CD4-positive, alpha-beta T cell treated with Interleukin-17A for 1 hour (primary cell): ENCODE measurements around the gene GRM8.
"Not testable (repeated sequence)": the region's sequence is repeated elsewhere in the genome, so short reads cannot be mapped to it uniquely, and the experiment has no call there.

ENCODE experiments used
- DNase-seq: peaks from one replicate; pipeline ENCODE4 v3.0.0-alpha.2; 2020

Gene GRM8

DNA sequence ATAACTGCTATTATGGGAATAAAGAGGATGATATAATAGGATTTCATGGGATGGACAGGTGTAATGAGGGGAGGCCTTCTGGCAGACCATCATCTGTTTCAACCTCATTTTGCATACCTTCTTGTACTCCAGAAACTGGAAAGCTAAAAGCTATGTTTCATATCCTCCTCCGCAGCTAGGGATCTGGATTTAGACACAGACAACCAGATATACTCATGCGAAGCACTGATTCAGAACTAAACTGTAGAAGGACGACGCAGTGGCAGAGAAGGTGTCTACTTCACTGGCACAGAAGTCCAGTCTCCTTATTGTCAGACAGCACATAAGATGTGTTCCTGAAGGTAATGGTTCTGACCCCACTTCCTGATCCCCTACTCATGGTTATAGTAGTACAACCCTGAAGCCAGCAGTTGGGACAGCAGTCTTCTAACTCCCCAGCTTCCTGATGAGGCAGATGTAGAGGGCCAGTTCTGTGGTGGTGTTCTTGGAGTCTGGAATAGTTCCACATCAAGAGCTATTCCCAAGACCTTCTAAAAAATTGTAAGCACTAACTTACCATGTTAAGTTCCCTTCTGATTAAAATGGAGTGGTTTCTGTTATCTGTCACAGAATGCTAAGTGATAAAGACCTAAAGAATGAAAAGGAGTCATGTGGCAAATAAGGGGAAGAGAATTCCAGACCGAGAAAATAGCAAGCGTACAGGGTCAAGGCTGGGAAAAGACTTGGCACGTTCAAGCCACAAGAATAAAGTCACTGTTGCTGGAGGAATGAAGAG is 550.3 kb downstream of the GRM8 start:
- DNase-seq = no peak

DNA sequence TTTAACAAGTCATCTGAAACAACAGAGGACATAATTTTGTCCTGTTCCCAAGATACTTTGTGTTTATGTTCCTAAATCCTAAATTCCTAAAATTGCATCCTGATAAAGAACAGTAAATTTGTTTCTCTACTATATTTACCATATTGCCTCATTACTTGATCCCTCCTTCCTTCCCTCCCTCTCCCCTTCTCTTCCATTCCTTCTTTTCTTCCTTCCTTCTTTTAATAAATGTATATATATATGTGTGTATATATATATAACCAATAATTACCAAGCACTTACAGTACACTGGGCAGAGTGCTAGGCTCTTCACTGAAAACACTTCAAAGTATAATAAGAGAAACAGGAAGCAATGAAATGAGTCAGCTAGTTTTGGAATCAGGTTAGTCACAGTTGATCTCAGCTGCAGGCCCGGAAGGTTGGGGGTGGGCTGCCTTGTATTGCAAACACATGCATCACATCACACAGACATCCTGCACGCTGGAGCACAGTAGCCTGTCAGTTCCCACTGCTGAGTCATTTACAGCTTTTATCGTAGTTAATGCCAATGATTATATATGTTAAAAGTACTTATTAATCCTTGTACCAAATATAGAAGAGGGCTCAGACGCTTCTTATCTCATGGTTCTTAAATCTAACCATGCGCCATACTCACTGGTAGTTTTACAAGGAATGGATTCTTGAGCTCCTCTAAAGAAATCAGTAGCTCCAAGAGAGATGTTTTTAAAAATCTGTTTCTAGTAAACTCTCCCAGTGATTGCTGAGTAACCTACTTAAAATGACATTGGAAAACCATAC is 551.7 kb downstream of the GRM8 start:
- DNase-seq = peak; percentile 59

DNA sequence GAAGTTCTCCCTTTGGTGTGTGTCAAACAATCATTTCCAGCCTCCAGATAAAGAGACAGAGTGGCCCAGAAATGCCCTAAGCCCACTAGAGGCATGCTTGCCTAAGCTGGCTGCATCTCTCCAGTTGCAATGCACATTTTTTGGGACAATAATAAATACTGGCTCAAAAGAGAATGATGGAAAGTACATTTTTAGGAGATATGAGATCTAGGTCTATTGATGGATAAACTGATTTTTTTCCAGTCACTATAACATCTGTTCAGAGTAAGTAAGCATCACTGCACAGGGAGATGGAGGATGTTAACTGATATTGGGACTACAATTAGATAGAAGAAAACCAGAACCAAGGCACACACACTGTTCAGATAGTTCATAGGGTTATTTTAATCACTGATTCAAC is 553.0 kb downstream of the GRM8 start:
- DNase-seq = no peak

DNA sequence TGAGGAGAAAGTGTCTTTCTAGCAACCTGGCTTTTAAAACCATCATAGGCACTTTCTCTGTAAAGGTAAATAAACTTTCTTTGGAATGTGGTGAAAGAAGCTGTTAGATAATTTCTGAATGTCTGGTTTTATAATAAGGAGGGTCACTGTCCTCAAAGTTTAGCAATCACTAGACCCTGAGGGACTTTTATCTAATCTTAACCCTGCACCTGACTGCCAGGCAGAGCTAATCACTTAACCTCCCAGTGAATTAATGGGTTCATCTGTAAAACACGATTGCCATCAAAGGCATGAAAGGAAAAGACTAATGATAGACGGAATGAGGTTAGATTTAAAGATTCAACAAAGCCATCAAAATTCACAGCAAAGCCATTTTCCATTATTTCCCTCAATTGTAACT is 553.8 kb downstream of the GRM8 start:
- DNase-seq = no peak

DNA sequence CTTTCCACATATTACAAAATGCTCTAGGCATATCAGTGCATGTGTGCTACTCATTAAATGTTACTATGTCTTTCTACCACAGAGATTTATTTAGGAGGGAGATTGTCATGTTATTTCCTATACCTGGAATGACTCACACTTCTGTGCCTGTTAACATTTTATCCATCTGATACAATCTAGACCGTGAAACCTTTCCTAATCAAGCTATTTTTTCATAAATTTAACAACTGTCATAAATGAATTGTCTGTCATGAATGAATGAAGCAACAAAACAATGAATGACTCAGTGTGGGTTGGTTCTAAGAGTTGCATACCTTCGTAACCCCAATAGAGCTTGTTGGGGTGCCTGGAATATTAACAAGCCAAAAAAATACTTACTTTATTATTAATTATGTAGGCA is 554.3 kb downstream of the GRM8 start:
- no peak for DNase-seq

DNA sequence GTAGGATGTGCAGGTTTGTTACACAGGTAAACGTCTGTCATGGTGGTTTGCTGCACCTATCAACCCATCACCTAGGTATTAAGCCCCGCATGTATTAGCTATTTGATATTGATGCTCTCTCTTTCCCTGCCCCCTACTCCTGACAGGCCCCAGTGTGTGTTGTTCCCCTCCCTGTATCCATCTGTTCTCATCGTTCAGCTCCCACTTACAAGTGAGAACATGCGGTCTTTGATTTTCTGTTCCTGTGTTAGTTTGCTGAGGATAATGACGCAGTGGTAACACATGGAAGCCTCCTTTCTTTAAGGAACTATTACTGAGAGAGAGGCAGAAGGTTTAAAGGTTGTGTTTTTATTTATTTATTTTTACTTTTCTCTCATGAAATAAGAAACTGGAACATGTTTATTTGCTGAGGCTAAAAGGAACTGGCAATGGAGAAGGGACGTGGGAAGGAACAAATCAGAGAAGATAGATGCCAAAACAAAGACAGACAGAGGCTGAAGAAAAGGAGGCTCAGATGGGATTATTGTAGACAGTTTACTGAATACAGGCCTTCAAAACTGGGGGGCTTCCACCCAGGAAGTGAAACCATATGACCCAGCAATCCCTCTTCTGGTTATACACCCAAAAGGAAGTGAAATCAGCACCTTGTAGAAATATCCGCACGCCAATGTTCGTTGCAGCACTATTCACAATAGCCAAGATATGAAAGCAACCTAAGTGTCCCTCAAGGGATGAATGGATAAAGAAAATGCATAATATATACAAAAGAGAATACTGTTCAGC is 556.3 kb downstream of the GRM8 start:
- no peak for DNase-seq

DNA sequence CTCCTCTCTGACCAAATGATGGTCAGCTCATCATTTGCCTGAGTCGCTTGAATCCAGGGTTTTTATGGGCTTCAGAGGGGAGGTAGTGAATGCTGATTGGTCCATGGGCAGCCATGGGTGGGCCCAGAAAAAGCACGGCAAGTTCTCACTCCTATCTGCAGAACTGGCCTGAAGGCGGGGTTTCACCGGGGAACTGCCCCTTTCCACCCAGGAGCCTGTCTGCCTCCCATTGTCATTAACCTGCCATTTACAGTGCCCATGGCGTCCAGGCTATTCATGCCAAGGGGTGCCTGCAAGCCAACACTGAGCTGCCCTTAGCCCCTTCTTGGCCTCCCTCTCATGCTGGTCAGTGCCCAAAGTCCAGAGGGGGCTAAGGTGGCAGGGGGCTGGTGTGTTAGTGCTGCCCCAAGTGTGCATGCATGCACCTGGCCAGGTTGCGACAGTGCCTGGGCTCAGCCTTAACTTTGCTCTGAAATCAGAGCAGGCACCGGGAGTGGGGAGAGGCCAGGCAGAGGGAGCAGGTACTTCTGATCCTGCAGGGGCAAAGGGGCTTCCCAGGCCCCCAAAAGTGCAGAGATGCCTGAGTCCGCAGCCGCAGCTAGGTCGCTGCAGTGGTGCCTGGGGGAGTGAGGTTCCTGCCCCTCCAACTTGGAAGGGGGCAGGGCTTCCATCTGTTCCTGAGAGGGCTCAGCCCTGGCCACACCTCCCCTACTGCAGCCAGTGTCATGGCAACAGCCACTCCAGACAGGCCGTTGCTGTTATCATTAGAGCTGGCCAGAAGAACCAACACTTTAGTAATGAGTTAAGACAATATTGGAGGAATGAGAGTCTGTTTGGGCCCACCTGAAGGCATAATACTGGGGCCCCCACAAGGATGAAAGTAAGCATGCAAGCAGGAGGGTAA is 561.6 kb downstream of the GRM8 start:
- no peak for DNase-seq

DNA sequence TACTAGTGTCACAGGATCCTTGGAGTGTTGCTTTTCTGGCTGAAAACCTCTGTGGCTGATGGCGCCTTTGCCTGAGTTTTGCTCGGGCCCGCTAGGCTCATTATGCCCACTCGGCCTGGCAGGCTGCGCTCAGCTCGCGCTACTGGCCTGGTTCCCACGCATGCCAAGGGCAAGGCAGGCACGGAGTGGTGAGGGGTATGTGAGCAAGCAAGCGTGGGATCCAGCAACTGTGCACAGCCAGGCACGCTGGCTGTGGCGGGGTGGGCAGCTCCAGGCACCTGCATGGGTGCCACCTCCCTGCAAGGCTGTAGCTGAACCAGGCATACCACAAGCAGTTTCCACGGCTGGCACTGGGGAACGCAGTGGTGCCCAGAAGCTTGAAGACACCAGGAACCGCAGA is 562.6 kb downstream of the GRM8 start:
- no peak for DNase-seq

DNA sequence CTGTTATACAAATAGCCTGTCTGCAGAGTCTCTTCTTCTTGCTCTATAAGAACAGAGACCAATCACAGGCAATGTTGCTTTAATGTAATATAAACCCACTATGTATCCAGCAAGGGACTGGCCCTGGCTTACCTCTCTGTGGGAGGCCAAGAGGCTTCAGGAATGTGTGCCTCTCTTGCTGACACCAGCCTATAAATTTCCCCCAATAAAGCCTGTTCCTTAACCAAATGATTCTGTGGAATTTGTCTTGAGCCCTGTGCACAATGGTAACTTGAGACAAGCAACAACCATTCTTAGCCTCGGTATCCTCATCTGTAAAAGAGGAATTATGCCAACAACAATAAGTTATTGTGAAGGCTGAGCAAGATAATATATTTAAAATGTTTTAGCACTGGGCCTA is 563.7 kb downstream of the GRM8 start:
- DNase-seq = no peak

DNA sequence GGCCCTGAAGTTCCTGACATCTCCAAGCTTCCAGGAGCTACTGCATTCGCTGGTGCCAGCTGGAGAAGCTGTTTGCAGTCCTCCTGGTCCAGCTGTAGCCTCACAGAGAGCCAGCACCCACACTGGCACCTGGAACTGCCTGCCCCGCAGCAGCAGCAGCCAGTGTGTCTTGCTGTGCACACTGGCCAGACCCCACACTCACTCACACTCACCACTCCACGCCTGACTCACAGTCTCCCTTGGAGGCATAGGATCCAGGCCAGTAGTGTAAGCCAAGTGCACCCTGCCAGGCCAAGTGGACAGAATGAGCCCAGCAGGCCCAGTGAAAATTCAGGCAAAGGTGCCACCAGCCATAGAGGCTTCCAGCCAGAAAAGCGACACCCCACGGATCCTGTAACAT is 566.3 kb downstream of the GRM8 start:
- DNase-seq = no peak

DNA sequence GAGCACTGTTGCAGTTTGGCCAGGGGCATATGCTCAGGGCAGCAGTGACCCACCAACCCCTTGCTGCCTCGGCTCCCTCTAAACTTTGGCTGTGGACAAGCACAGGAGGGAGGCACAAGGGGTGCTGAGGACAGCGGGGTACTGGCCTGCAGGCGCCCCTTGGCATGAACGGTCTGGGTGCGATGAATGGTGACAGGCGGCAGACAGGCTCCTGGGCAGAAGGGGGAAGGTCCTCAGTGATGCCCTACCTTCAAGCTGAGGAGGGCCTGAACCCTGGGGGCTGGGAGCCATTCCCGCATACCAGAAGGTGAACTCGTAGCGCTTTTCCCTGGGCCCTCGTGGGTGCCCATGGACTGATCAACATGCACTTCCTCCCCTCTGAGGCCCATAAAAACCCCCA is 567.1 kb downstream of the GRM8 start:
- DNase-seq = no peak

DNA sequence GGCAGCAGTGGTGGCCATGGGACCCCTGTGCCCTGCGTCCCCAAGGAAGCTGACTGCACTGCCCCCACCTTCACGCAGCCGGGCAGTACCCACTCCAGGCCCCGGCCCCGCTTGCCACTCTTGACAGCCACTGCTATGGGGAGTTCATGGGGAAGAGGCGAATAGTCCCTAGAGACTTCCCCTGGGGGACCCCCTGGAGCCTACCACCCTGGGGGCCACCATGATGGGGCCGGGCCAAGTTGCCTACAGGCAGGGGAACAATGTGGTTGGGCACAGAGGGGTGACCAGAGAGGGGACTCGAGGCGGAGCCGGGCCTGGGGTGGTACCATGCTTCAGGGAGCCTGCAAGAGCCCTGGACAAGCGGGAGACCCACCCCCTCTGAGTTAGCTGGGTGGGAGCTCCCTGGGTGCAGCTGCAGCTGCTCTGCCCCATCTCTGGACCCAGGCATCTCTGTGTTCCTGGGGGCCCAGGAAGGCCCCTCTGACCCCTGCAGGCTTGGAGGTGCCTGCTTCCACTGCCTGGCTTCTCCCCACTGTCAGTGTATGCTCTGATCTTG is 567.6 kb downstream of the GRM8 start:
- no peak for DNase-seq

DNA sequence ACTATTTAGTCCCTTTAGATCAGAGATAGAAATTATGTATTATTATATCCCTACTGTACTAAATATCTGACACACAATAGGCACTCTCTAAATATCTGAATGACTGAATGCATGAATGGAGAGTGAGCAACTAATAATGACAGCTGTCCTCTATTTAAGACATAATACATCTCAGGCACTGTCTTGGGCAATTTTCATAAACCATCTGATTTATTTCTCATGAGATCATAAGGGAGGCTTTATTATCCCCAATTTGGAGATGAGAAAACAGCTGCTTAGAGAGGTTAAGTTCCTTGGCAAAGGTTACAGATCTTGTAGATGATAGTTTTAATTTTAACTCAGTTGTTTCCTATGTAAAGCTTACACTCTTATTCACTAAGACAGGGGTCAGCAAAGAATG is 570.6 kb downstream of the GRM8 start:
- no peak for DNase-seq

DNA sequence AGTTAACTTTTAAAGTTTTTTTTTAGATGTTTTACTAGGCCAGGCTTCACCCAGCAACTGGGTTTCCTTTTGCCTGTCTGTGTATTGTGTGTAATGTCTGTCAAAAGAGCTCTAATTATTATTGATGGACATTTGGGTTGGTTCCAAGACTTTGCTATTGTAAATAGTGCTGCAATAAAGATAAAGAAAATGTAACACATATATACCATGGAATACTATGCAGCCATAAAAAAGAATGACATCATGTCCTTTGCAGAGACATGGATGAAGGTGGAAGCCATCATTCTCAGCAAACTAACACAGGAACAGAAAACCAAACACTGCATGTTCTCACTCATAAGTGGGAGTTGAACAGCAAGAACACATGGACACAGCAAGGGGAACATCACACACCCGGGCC is 584.0 kb downstream of the GRM8 start:
- DNase-seq = not testable (repeated sequence)

DNA sequence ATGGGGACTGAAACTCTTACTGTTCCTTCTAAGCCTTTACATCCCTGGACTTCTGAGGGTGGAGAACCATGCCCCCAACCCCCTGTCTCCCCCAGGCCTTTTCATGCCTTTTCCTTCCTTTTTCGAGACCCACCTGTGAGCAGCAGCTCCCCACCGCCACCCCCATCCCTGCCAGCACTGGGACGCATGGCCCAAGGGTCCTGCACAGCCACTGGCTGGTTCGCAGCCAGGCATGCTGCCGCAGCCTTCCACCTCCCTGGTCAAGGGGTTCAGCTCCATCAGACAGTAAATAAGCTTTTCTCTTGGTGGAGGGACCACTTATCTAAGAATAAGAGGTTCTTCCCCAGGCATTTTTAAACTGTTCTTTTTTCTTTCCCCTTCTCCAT is 584.4 kb downstream of the GRM8 start:
- no peak for DNase-seq

DNA sequence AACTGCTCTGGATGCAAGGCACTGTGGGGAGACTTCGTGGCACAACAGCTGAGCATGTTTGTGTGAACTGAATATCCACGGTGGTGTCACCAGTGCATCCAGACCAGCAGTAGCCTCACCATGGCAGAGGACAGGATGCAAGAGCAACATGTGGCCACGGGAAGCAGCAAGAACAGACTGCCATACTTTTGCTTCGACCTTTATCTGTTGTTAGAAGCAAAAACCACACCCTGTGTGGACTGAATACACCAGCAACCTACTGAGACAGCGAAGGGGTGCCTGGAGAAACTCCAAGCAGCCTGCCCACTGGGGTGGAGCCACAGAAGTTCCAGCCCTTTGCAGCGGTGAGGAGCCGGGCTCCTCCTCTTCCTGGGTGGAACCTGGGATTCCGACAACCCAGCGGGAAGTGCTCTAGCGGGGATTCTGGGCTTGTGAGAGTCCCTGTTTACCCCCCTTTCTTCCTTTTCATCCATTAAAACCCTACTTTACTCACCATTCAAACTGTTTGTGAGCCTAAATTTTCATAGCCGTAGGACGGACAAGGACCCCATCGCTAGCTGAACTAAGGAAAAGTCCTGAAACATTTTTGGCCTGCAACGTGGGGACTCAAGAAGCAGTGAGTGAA is 584.9 kb downstream of the GRM8 start:
- DNase-seq = no peak

DNA sequence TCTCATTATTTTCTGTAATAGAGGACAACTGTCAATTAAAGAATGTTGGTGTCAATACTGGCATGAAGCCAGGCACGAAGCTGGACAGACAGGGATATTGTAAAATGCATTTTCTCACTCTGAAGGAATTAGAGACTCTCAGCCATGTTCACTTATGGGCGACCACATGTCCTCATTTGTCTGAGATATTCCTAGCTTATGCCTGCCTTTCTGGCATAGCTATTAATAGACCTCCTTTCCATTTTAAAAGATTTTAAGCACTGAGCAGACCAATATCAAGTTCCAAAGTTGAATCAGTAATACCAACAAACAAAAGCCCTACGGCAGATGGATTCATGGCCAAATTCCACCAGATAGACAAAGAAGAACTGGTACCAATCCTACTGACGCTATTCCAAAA is 589.9 kb downstream of the GRM8 start:
- no peak for DNase-seq

DNA sequence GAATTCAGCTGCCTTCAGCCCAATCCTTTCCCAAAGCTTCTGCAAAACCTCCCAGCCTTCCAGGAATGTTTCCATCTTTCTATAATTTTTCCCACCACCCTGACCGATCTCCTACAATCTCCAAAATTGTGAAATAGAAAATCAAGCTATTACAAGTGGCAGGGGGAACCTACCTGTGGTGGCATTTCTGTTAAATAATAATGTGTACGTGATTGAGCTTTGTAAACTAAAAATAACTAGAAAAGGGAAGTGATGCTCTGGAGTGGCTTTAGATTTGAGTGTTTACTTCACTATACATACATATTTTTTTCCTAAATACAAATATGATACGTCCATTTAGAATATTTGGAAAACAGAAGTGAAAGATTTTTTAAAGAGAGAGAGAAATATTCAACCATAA is 593.6 kb downstream of the GRM8 start:
- no peak for DNase-seq

DNA sequence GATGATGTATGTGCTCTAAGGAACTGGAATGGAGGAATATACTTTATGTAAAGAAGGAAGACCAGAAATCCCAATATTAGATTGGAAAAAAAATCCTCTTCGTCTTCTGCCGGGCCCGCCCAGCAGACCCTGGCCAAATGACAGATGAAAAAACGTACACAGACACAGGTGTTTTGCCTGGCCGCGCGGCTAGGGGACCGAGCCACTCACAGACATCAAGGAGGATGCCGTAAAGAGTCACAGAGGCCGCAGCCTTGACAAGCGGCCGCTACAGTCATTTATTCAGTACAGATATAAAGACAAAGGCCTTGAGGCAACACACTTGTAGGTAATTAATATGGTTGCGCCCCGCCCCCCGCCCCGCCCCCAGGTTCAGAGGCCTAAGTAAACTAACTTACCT is 594.1 kb downstream of the GRM8 start:
- DNase-seq = no peak

DNA sequence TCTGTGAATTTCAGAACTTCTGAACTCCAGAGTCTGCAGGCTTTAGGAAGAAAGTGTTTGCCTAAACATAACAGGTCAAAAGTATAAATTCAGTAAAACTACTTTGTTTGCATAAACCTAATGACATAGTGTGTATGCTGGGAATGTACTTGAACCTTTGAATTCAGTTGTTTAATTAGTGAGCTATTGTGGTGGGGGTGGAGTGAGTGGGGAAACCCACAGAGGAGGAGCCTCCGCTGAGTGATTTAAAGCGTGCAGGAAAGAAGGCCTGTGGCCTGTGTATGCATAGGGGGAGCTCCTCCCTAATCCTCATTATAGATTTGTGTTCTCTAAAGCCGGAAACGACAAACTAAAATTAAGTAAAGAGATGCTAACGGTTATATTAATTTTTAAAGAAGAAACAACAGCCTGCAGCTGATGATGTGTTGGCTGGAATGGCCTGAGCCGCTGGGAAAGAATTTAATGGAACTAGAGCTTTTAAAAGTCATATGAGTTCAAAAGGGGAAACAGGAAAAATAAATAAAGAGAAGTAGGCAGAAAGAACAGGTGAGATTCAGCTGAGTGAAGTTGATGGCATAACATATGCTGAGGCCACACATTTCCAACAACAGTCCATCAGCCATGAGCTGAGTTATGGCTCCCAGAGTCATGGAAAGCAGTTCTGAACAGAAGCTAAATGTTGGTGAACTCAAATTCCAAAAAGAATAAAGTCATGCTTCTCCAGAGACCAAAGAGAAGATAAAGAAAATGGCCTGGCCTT is 595.0 kb downstream of the GRM8 start:
- DNase-seq = no peak

DNA sequence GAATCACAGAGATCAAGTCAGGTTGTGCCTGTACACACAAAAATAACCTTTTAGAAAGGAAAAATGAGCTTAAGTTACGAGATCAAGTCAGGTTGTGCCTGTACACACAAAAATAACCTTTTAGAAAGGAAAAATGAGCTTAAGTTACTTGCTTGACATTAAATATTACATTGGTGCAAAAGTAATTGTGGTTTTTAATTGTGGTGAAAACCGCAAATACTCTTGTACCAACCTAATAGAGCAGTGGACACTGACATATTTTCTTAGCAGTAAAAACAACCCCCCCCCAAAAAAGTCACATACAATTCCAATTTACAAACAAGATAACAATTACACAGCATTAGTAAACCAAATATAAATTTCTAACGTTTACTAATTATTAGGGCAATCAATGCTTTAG is 595.6 kb downstream of the GRM8 start:
- DNase-seq = no peak
